ENCODE measurements around the gene ATF6B.
"Not testable (repeated sequence)": the region's sequence is repeated elsewhere in the genome, so short reads cannot be mapped to it uniquely, and the experiment has no call there.

GRCh38 chr6:32100251-32100650 is 27.8 kb downstream of the ATF6B start:
- TF ChIP-seq CTCF (conservative IDR thresholded peaks at IDR 0.05; ENCODE audit: low read depth in 2 of 2); EZH2 (IDR thresholded peaks at IDR 0.05; ENCODE audit: low read depth, unreplicated experiment); EZH2phosphoT487 (IDR thresholded peaks at IDR 0.05; ENCODE audit: unreplicated experiment); REST (IDR thresholded peaks at IDR 0.05; ENCODE audit: unreplicated experiment); POLR2AphosphoS5 (IDR thresholded peaks at IDR 0.05; ENCODE audit: low read depth); ETS1 (IDR thresholded peaks at IDR 0.05); JUNB (IDR thresholded peaks at IDR 0.05; ENCODE audit: unreplicated experiment); CREB1 (CRISPR knock-in tag; IDR thresholded peaks at IDR 0.05; ENCODE audit: low read depth); STAT1 (IDR thresholded peaks at IDR 0.05; ENCODE audit: unreplicated experiment); NANOG (IDR thresholded peaks at IDR 0.05; ENCODE audit: borderline replicate concordance); ZNF331 (CRISPR knock-in tag; IDR thresholded peaks at IDR 0.05; ENCODE audit: low read depth); ZNF114 (CRISPR knock-in tag; IDR thresholded peaks at IDR 0.05): not testable (repeated sequence)

All from GM23338 (cell line).